IPS DF 6.9 (cell line): Measurements from ENCODE around the gene SLC35F3.
"Not testable (repeated sequence)": the region's sequence is repeated elsewhere in the genome, so short reads cannot be mapped to it uniquely, and the experiment has no call there.

ENCODE experiments used
- DNase-seq: peaks from one replicate; pipeline ENCODE4 v3.0.0-alpha.2; 2013; ENCODE audit warnings: low read depth, low spot score
- H3K27ac ChIP-seq: one replicate; pipeline ENCODE4 v1.5.1; 2013; ENCODE audit warnings: low read length, control low read depth
- H3K27me3 ChIP-seq: 2 replicates; pipeline ENCODE4 v1.6.1; 2013; ENCODE audit warnings: mild to moderate bottlenecking, low read length; ENCODE audit not compliant: control insufficient read depth, insufficient read depth
- H3K36me3 ChIP-seq: 2 replicates; pipeline ENCODE4 v1.6.1; 2013; ENCODE audit warnings: low read length; ENCODE audit not compliant: control insufficient read depth, insufficient read depth
- H3K4me1 ChIP-seq: 2 replicates; pipeline ENCODE4 v1.6.1; 2013; ENCODE audit warnings: low read length; ENCODE audit not compliant: control insufficient read depth, insufficient read depth
- H3K4me3 ChIP-seq: 2 replicates; pipeline ENCODE4 v1.5.1; 2013; ENCODE audit warnings: mild to moderate bottlenecking, low read length
- H3K9me3 ChIP-seq: 2 replicates; pipeline ENCODE4 v1.6.1; 2013; ENCODE audit warnings: low read length, inconsistent platforms; ENCODE audit not compliant: control insufficient read depth, insufficient read depth
- WGBS: extraction: QIAGEN DNeasy Blood & Tissue Kit; methylation state at CpG from one replicate; pipeline ENCODE4 v1.1.7; 2013; ENCODE audit warnings: mixed read lengths, missing lambda C conversion rate; ENCODE audit not compliant: insufficient read length, insufficient coverage; 5-methylcytosine and 5-hydroxymethylcytosine counted together

The SLC35F3 gene

GRCh38 chr1:234114648-234115307 lies 210.3 kb downstream of the SLC35F3 start:
- Histone ChIP-seq H3K4me3 (no peak overlapping the region), H3K9me3 (no peaks in the 10 kb centered on the region), H3K36me3 (no peaks in the 10 kb centered on the region), H3K27ac (no peak overlapping the region), H3K27me3 (no peaks in the 10 kb centered on the region), H3K4me1 (no peaks in the 10 kb centered on the region)
- WGBS, result no CpG with 5 or more reads among the region's 11 CpGs
- DNase-seq, result peak; percentile 47

- H3K27ac ChIP-seq, result no peak overlapping the region
- H3K4me1 ChIP-seq, result no peaks in the 10 kb centered on the region
- no peaks in the 10 kb centered on the region for H3K36me3 ChIP-seq
- H3K4me3 ChIP-seq, result no peak overlapping the region
- H3K27me3 ChIP-seq, result no peaks in the 10 kb centered on the region
- H3K9me3 ChIP-seq, result no peaks in the 10 kb centered on the region
- no peak for DNase-seq
Measured at GRCh38 chr1:234118911-234119310, 214.4 kb downstream of the SLC35F3 start.

GRCh38 chr1:234119431-234119830 lies 215.0 kb downstream of the SLC35F3 start:
- H3K36me3 ChIP-seq, result no peaks in the 10 kb centered on the region
- DNase-seq, result no peak
- H3K9me3 ChIP-seq, result no peaks in the 10 kb centered on the region
- no peak overlapping the region for H3K27ac ChIP-seq
- H3K27me3 ChIP-seq, result no peaks in the 10 kb centered on the region
- WGBS, result no CpG with 5 or more reads among the region's 5 CpGs
- H3K4me1 ChIP-seq, result no peaks in the 10 kb centered on the region
- no peak overlapping the region for H3K4me3 ChIP-seq

GRCh38 chr1:234120327-234120944 lies 216.0 kb downstream of the SLC35F3 start:
- no peaks in the 10 kb centered on the region for H3K36me3 ChIP-seq
- H3K27me3 ChIP-seq, result no peaks in the 10 kb centered on the region
- no peaks in the 10 kb centered on the region for H3K9me3 ChIP-seq
- DNase-seq, result no peak
- no peak overlapping the region for H3K27ac ChIP-seq
- no peak overlapping the region for H3K4me3 ChIP-seq
- WGBS, result no CpG with 5 or more reads among the region's 7 CpGs
- no peaks in the 10 kb centered on the region for H3K4me1 ChIP-seq

- H3K36me3 ChIP-seq, H3K27ac ChIP-seq, DNase-seq, H3K4me1 ChIP-seq, H3K27me3 ChIP-seq, H3K9me3 ChIP-seq, H3K4me3 ChIP-seq: not testable (repeated sequence)
- no CpG with 5 or more reads among the region's 3 CpGs for WGBS
Measured at GRCh38 chr1:234121659-234122058, 217.2 kb downstream of the SLC35F3 start.

GRCh38 chr1:234122571-234122970 lies 218.1 kb downstream of the SLC35F3 start:
- H3K4me1 ChIP-seq, H3K9me3 ChIP-seq, H3K4me3 ChIP-seq, H3K27ac ChIP-seq, DNase-seq, H3K36me3 ChIP-seq, H3K27me3 ChIP-seq: not testable (repeated sequence)
- WGBS, result no CpG with 5 or more reads among the region's 2 CpGs

- DNase-seq, result no peak
- Histone ChIP-seq H3K9me3 (no peaks in the 10 kb centered on the region), H3K27me3 (no peaks in the 10 kb centered on the region), H3K27ac (no peak overlapping the region), H3K4me1 (no peaks in the 10 kb centered on the region; the same call in 1 of the 2 replicates), H3K36me3 (no peaks in the 10 kb centered on the region), H3K4me3 (no peak overlapping the region)
- WGBS, result no CpG with 5 or more reads among the region's 5 CpGs
Measured at GRCh38 chr1:234123867-234124266, 219.4 kb downstream of the SLC35F3 start.

- Histone ChIP-seq H3K27ac (no peak overlapping the region), H3K9me3 (no peaks in the 10 kb centered on the region), H3K27me3 (no peaks in the 10 kb centered on the region), H3K4me1 (no peaks in the 10 kb centered on the region; the same call in 1 of the 2 replicates), H3K36me3 (no peaks in the 10 kb centered on the region), H3K4me3 (no peak overlapping the region)
- WGBS, result no CpG with 5 or more reads among the region's 11 CpGs
- peak; percentile 74 for DNase-seq
Measured at GRCh38 chr1:234125283-234125682, 220.8 kb downstream of the SLC35F3 start.

GRCh38 chr1:234125714-234126113 lies 221.2 kb downstream of the SLC35F3 start:
- DNase-seq, result no peak
- Histone ChIP-seq H3K27me3 (no peaks in the 10 kb centered on the region), H3K4me3 (no peak overlapping the region), H3K9me3 (no peaks in the 10 kb centered on the region), H3K36me3 (no peaks in the 10 kb centered on the region), H3K27ac (no peak overlapping the region), H3K4me1 (no peaks in the 10 kb centered on the region; the same call in 1 of the 2 replicates)
- WGBS, result no CpG with 5 or more reads among the region's 13 CpGs

GRCh38 chr1:234127026-234127671 lies 222.7 kb downstream of the SLC35F3 start:
- WGBS, result no CpG with 5 or more reads among the region's 4 CpGs
- Histone ChIP-seq H3K4me1 (no peaks in the 10 kb centered on the region; the same call in 1 of the 2 replicates), H3K27ac (no peak overlapping the region), H3K4me3 (no peak overlapping the region), H3K9me3 (no peaks in the 10 kb centered on the region), H3K27me3 (no peaks in the 10 kb centered on the region), H3K36me3 (no peaks in the 10 kb centered on the region)
- no peak for DNase-seq
